ENCODE measurements around the gene PFKFB3.

DNA sequence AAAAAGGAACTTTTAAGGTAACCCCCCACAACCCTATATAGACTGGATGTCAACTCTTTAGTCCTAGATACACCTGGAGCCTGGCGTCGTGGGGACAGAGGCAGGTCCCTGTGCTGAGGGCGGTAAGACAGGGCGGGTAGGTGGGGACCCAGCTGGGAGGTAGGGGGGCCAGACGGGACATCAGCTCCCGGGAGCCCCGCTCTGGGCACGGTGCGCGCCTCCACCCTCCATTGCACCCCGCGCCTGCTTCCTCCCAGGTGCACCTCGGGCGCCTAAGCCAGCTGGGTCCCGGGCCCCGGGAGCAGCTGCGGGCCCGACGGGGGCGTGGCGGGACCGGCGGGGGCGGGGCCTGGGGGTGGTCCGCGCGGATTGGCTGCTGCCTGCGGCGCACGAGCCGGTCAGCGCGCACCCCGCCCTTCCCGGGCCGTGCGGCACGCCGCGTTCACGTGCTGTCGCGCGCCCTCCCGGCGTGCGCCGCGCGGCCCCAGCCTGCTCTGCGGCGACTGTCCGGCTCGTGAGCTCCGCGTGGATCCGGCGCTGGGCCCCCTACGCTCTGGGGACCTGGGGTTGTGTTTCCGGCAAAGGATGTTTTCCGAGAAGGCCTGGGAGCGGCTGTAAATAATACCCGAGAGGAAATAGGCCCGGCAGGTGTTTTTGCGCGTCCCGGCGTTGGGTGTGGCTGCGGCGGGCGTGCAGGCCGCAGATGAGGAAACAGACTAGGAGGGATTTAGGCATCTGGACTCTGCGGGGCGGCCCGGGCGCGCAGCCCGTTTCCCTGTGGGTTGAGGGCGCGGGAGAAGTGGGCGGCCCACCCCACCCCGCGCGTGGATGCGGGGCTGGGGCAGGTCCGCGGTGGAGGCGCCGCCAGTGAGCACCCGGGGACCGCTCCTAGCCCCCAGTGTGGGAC, 39.1 kb upstream of the PFKFB3 start:
- TF ChIP-seq, protein P1, sequence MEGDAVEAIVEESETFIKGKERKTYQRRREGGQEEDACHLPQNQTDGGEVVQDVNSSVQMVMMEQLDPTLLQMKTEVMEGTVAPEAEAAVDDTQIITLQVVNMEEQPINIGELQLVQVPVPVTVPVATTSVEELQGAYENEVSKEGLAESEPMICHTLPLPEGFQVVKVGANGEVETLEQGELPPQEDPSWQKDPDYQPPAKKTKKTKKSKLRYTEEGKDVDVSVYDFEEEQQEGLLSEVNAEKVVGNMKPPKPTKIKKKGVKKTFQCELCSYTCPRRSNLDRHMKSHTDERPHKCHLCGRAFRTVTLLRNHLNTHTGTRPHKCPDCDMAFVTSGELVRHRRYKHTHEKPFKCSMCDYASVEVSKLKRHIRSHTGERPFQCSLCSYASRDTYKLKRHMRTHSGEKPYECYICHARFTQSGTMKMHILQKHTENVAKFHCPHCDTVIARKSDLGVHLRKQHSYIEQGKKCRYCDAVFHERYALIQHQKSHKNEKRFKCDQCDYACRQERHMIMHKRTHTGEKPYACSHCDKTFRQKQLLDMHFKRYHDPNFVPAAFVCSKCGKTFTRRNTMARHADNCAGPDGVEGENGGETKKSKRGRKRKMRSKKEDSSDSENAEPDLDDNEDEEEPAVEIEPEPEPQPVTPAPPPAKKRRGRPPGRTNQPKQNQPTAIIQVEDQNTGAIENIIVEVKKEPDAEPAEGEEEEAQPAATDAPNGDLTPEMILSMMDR (IDR thresholded peaks at IDR 0.05; ENCODE audit: insufficient read depth, low read depth, low read length): no peak
- TF ChIP-seq EZH2 (IDR thresholded peaks at IDR 0.05; ENCODE audit: insufficient read depth, low read length): no peak

Data from astrocyte (in vitro differentiated cells and primary cell).